PC-3 (cell line): Measurements from ENCODE around the gene SPRY4.

Source experiments
- EZH2 ChIP-seq: fragments of 300-600 bp; sonication (generic); IDR thresholded peaks from one replicate; pipeline ENCODE4 v1.6.1; 2017; ENCODE audit warnings: antibody characterized with exemption, mild to moderate bottlenecking, low read length; ENCODE audit not compliant: unreplicated experiment
- EZH2phosphoT487 ChIP-seq: fragments of 300-600 bp; sonication (generic); IDR thresholded peaks from 2 replicates; pipeline ENCODE4 v1.6.1; 2018; ENCODE audit warnings: mild to moderate bottlenecking, antibody characterized with exemption, low read length, borderline replicate concordance
- TF ChIP-seq, protein P1 (sequence below): fragments of 300-600 bp; sonication (generic); conservative IDR thresholded peaks from 2 replicates; pipeline ENCODE4 v1.5.1; 2017; ENCODE audit warnings: antibody characterized with exemption, low read depth, mild to moderate bottlenecking, low read length

GRCh38 chr5:142307146-142307890 lies 17.5 kb downstream of the SPRY4 start:
- TF ChIP-seq, protein P1, sequence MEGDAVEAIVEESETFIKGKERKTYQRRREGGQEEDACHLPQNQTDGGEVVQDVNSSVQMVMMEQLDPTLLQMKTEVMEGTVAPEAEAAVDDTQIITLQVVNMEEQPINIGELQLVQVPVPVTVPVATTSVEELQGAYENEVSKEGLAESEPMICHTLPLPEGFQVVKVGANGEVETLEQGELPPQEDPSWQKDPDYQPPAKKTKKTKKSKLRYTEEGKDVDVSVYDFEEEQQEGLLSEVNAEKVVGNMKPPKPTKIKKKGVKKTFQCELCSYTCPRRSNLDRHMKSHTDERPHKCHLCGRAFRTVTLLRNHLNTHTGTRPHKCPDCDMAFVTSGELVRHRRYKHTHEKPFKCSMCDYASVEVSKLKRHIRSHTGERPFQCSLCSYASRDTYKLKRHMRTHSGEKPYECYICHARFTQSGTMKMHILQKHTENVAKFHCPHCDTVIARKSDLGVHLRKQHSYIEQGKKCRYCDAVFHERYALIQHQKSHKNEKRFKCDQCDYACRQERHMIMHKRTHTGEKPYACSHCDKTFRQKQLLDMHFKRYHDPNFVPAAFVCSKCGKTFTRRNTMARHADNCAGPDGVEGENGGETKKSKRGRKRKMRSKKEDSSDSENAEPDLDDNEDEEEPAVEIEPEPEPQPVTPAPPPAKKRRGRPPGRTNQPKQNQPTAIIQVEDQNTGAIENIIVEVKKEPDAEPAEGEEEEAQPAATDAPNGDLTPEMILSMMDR, result no peak
- TF ChIP-seq EZH2 (no peak), EZH2phosphoT487 (no peak)
